Skin of body (tissue), 2 donors: ENCODE measurements around the gene UBAC2. TPM values are rescaled to one million over a fixed set of nuclear protein-coding genes. Genes with fewer than 3 reads are reported as not detected.

Experiments
- DNase-seq: peaks from one replicate; lab custom pipeline; 2025; lab: John Stamatoyannopoulos, UW
- total RNA-seq: library from RNA; depleted of rRNA; stranded (reverse); fragments of >200 nt; gene quantifications from one replicate; pipeline ENCODE4 v1.2.3, GENCODE V29; 2014

UBAC2 gene
- total RNA-seq, 1 donor from 2014 or later: 57.1 TPM

DNA sequence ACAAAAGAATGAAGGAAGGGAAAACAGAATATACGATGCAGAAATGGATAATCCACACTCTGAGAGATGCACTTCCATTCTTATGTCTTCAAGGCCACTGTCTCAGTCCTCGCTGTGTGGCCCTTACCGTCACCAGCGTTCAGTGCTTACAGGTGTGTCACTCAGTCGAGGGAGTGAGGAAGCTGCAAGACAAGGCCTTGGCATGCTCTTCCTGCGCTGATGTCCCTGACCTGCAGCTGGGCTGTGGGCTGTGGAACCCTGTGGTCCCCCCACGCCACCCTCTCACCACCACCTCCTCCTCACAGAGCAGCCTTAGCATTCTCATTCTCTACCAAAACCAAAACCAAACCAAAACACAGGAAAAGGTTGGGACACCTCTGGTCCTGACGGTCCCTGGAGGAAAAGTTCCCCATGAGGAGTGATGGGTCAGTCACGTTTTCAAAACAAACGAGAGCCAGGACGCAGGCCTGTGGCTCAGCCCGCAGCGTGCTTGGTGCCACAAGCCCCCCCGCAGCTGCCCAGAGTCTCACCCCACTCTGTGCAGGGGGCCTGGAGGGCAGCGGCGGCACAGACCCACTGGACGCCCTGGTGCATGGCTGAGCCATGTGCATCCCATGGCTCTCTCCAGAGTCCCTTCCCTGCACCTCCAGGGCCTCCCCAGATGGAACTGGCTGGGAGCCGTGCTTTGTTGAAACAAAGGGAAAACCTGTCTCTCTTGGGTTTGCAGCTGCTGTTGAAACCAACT is 154.8 kb downstream of the UBAC2 start:
- DNase-seq: no peak

DNA sequence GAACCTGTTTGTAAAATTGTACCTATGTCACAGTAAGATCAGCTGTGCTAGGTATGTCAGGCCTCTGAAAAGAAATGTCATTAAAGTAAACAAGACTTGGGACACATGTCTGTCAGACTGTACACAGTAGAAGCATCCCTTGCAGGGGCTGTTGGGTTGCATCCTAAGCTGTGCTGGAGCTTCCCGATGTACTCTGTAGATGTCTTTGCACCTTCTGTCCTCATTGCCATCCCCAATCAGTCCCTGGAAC is 155.3 kb downstream of the UBAC2 start:
- no peak for DNase-seq

DNA sequence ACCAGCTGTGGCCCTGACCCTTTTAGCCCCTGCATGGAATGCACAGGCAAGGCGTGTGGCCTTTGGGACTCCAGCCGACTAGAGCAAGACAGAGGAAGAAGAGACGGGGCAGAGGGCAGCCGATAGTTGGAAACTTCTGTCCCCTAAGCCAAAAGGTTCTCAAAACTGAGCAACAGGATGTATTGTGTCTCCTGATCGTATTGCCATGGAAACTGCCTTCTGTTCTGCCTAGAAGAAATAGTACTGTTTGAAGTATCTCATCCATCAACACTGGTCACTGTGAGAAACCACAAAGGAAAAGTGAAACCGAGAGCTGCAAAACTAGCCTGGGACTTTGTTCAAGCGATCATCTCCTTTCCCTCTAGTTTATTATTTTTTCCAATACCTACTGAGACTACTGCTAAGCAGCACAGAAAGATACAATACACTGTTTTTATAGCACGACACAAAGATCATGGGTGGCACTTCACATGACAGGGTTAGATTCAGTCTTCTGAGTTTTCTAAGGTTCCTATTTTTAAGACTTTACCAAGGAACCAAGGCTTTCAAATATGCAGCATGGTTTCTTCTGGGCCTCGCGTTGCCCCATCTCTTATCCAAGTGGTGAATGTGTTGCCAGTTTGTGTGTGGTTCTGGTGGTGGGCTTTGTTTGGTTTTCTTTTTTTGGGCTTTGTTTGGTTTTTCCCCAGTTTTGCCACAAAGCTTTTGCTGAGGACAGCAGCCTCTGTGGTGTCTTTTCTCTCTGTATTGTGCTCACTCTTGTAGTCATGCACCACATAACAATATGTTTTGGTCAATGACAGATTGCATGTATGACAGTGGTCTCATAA is 155.8 kb downstream of the UBAC2 start:
- DNase-seq: peak; percentile 16

DNA sequence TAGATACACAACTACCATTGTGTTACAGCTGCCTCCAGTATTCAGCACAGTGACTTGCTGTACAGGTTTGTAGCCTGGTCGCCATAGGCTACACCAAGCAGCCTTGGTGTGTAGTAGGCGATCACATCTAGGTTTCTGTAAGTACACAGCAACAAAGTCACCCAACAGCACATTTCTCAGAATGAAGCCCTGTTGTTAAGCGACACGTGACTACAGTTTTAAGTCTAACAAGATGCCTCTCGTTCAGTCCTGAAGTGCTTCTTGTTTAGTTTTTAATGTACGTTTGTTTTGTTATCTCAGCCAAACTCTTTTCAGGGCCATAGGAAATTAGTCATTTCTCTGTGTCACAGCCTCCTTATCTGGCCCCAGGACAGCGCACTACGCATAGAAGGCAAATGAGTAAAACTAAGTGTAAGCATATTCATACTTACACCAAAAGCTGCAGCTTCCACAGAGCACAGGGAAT is 156.5 kb downstream of the UBAC2 start:
- no peak for DNase-seq

DNA sequence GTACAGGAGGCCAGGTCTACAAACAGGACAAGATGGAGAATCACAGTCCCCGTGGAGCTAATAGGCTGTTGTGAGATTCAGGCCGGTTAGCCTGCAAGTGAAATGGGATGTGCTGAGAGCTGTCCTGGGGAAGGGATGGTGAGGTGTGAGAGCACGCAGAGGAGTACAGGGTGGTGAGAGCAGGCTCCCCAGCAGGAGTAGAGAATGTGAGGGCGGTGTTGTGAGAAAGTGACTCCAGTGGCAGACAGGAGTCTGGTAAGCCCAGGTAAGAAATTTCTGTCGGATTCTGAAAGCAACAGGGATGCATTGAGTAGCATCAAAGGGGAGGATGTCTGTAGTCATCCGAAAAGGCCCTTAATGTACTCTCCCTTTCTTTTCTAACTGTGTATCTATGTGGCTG is 157.3 kb downstream of the UBAC2 start:
- no peak for DNase-seq

DNA sequence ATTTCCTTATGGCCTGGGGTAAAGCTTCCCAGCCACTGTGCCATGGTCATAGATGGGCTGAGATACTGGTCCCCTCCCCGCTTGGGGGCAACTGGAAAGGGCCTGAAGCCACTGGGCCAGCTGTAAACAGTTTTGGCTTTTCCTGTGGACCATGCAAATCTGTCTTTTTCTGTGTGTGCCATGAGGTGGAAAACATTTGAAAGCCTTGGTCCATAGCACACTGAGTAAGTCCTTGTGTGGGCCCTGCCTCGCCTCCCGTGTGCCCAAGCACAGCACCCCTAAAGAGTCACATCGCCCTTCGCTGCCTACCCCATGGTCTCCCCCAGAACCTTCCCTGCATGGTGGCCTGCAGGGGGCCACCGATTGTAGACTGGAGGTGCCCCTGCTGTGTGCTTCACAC is 158.9 kb downstream of the UBAC2 start:
- no peak for DNase-seq

DNA sequence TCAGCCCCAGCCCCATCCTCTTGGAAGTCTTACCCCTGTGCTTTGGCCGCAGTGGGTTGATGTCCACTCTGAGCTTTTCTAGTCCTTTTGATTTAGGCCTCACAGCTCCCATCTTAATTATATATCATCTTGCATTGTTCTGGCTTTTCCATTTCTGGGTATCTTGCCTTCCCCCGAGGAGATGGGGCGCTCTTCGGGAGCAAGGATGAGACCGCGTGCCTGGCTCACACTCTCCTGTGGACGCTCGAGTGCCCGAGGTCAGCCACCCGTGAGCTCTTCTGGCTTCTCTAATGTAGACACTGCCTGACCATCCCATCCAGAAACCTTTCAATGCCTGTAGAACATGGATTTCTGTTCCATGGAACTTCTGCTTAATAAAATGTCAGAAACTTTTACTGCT is 160.0 kb downstream of the UBAC2 start:
- DNase-seq: no peak

DNA sequence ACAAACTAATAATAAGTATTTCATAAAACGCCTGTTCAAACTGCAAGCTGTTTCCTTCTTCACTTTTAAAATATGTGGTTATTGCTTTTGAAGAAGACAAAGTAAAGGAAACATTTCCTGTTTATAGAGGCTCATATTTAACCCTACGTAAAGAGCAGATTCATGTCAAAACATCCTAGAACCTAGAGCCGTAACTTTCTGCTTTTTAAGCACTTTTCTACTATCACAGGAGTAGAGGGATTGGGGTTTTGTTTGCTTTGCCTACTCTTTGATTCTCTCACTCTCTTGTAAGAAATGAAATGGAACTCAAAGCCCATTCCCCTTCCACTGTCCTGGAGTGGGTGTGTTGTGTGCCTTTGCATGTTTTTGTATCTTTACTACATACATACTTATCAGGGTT is 160.5 kb downstream of the UBAC2 start:
- DNase-seq: no peak

DNA sequence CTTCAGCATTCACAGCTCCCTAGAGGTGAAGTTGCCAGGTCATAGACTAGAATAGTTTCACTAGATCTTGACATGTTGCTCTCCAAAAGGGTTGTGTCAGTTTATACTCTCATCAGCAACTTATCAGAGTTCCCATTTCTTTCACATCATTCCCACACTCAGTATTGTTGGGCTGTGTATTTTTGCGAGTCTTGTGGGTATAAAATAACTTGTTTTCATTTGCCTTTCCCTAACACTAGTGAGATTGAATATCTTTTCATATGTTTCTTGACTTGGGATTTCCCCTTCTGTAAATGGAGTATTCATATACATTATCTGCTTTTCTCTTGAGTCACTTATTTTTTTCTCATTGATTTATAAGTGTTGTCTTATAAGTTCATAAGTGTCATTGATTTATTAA is 161.7 kb downstream of the UBAC2 start:
- no peak for DNase-seq

DNA sequence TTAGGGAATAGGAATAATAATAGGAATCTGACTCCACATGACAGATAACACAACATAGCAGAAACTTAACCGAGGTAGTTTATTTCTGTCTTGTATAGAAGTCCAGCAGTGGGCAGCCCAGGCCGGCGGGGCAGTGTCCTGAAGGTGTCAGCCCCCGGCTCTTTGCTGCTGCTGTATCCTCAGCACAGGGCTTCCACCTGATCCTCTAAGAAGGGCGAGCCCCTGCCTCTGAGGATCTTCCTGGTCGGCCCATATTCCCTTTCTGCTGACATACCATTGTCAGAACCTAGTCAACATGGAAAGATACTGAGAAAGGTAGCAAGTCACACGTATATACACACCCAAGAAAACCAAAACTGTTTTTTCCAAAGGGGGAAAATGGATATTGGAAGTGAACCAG is 162.7 kb downstream of the UBAC2 start:
- DNase-seq: no peak

DNA sequence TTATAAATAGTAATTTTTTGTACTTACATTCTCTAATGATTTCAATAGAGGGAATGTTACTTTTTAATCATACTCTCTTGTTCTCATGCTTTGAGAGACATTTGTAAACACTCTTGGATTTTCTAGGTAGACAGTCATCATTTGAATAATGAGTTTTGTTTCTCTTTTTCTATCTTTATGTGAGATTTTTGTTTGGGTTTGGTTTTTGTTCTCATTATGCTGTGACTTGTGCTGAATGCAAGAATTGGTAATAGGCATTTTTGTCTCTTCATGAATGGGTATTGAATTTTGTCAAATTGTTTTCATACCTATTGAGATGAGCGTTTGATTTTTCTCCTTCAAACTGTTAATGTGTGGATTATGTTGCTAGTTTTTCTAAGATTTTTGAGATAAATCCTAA is 163.3 kb downstream of the UBAC2 start:
- DNase-seq: no peak

DNA sequence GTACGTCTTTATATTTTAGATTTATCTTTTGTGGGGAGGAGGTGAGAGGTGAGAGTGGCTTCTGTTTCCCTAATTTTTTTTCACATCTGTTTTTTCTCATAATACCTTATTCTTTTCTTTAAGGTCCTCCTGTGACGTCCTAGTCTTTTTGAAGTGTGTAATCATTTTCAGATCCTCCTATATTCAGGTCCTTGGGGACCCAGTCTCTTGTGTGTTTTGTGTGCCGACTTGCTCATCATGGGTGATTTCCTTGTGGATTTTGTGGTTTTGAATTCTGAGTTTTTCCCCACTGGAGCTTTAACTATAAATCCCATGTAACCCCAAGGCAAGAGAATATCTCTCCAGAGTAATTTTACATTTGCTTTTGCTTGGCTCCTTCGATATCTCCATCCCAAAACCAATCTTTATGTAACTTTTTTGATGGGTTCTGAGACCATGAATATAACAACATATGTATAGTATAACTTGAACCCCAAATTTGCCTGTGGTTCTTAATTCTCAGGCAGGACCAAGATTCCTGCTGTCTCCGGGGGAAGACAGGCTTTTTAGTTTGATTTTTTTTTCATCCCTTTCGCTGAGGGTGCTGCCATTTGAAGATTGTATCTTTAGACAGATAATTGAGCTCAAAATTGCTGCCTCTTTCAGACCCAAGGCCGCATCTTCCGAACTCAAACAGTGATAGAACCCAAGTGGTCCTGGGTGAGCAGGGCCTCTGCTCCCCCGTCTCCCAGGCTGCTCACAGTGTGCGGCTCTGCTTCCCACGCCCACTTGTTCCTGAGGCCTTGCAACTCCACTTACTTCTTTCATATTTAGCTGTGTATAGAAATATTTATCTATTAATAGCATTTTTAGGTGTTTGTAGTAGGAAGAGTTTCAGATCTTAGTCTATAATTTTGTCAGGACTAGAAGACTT is 165.7 kb downstream of the UBAC2 start:
- DNase-seq: no peak

DNA sequence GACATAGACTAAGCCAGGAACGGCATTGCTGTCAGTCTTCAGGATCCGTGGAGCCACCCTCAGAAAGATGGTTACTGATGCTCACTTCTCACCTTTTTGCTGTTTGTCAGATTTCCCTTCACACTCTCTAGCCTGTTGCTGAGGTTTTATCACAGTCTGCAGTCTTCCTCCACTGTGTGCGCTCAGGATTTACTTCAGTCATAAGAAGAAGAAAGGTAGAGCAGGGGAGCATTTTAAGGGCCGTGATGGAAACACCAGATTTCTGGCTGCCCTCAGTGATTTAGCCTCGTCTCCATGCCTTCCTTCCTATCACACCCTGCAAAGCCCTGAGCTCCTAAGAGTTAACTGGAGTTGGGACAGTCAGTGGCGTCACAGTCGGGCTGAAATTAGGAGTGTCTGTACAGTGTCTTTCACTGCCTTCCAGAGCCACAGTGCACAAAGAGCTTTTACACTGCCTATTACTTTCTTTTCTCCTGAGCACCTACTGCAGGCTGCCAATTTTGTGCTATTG is 166.5 kb downstream of the UBAC2 start:
- no peak for DNase-seq

DNA sequence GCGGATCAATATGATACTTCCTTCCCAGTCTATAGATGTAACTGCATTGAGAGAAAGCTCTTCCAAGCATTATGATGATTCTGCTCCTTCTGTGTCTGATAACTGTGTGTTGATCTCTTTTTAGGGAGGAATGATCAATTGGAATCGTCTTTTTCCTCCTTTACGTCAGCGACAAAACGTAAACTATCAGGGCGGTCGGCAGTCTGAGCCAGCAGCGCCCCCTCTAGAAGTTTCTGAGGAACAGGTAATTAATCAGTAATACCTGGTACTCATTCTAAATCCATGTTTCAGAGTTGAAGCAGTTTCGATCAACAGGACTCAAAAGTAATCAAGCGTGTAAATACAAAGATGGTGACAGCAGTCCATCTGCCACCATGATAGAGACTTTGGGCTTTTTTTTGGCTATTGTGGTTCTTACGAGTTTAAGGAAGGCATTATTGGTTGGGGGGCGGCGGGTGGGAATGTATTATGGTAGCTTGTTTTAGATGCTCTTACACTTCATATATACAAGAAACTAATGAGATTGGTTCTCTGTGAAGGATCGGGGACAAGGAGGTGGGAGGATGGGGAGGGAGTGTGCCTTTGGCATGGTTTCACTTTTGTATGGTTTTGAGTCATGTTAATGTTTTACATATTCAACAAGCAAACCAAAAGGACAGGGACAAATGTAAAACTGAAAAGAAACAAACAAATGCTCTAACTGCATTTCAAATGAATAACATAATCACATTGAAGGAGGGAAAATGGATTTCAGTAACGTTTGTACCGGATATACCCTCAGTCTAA is 167.2 kb downstream of the UBAC2 start:
- DNase-seq: no peak

DNA sequence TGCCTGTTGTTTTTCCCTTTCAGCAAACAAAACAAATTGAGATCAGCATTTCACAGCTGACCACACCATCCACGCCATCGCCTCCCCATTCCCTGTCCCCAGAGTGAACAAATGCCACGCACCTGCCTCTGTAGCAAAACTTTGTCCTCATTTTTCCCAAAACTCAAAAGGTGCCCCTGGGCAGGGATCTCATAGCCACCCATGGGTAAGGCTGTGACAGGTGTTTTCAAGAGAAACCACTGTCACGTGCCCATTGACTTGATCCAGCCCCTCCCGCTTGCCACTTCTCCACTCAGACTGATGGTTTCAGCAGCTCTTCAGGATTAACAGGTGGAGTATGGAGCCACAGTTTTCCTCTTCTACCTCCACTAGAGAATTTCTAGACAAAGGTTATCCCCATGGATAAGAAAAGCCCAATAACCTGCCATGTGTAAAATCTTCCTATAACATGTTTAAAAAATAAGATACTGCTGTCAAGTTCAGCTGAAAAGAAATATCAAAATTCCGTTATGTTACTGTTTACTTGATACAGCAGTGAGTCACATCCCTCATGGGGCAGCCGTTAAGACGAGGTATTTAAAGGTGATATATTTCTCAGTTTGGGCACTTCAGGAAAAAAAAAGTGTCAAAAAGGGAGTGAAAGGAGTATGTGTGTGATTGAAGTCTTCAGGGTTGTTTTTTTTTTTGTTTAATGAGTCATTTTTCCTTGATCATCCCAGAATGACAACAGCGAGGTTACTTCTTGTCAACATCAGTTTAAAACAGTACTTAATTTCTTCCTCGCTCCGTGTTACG is 170.0 kb downstream of the UBAC2 start:
- DNase-seq: no peak

DNA sequence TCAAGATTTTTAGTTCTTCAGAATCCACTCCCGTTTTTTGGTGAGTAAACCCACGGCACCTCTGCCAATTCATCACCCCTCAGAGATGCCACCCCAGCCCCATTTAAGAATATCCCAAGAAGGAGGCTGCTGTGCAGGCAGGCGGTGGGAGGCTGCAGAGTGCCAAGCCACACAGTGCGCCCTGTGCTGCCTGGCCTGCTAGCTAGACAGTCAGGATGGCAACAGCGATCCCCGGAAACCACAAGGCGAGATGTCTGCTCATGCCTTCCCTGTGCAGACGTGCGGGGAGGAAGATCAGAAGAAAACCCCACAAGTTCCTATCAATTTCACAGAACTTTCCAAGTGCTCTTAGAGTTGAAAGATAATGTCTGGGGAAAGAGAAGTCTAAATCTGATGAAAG is 171.3 kb downstream of the UBAC2 start:
- no peak for DNase-seq

DNA sequence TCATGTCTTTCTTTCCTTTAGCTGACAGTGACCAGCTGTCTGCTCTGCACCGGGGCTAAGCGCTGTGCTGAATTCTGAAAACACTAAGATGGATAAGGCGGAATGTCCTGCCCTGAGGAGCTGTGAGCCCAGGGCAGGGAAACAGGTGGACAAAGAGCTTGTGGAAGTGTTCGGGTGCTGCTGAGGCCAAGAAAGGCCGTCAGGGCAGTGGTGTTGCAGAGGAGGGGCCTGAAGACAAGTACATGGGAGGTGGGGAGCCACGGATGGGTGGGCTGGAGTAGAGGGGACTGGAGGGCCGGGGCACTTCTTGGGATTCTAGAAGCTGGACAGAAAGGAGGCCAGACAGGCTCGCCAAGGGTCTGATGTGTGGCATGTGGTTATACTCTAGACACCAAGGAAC is 172.8 kb downstream of the UBAC2 start:
- DNase-seq: no peak

DNA sequence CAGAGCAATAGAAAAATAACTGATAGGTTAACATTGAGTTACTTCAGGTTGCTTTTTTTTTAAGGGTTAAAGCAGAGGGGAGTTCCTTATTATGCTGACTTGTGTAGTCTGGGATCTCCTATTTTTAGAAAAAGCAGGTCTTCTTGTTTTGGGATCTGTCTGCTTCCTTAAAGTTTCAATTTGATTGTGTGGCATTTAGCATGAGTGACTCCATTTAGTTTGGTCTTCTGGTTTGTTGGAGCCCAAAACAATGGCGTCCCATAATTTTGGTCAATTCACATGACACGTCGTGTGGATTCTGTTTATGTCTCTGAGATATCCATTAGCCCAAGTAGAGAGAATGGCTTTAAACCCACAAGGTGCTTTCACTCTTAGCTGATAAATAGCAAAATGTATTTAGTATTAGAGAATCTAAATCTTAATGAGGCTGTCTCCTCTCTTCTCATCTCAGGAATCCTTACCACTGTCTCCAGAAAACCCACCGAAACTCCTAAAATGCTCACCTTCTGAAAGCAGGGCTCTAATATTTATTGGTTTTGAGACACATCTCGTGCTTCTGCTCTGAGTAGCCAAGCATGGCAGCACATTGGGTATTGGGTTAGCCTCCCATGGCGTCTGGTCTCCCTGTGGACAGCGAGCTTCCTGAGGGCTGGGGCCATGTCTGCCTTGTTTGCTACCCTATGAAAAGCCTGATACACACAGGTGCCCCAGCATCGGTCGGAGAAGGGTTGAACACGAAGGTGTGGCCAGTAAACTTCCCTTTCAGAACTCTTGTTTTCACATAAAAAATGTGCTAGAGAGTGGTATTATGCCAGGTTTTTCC is 173.7 kb downstream of the UBAC2 start:
- DNase-seq: no peak

DNA sequence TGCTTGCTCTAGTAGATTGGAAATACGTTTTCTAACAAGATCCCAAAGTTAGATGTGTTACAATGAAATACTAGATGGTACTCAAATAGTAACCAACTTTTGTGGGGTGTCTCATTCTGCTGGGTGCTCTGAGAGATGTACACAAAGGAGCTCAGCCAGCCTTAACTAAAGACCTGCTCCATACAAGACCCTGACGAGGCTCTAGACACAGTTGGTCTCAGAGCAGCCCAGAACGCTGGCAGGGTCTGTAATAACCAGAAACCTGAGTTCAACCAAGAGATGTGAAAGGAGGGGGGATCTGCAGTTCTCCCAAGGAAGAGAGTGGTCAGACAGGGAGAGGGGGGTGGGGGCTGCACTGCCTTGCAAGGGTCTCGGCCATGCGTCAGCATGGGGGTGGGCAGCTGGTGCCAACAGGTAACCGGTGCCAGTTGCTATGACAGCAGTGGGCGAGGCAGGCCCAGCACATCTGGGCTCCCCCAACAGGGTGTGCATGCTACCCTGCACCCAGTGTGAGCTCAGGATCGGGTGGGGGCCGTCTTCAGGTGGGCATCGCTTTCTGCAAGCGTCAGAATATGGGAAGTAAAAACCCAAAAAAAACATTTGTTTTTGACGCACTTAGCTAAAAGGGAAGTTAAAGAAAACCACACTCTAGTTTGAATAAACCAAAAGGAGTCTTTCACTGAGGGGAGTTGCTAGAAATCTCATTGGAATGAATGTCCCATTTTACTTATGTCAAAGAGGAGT is 174.5 kb downstream of the UBAC2 start:
- DNase-seq: no peak
